NB4 (cell line): ENCODE measurements around the gene ZNRF3.

Source experiments
- DNase-seq: peaks from one replicate; pipeline ENCODE4 v3.0.0; 2010; ENCODE audit warnings: low read depth
- H3K4me3 ChIP-seq: one replicate; pipeline ENCODE4 v1.5.1; 2011; ENCODE audit warnings: mild to moderate bottlenecking, low read depth, low read length, moderate library complexity
- MYC ChIP-seq: IDR thresholded peaks from 2 replicates; pipeline ENCODE4 v1.6.1; 2011; ENCODE audit warnings: low read depth, low read length
- POLR2A ChIP-seq: IDR thresholded peaks from 2 replicates; pipeline ENCODE4 v1.6.1; 2011; ENCODE audit warnings: mild to moderate bottlenecking; ENCODE audit not compliant: insufficient read length; ENCODE audit errors: extremely low read depth
- TF ChIP-seq, protein P1 (sequence below): IDR thresholded peaks from 2 replicates; pipeline ENCODE4 v1.6.1; 2011; ENCODE audit warnings: low read depth, low read length
- TF ChIP-seq, protein P2 (sequence below): IDR thresholded peaks from one replicate; pipeline ENCODE4 v1.5.1; 2012; ENCODE audit warnings: low read depth, low read length

ZNRF3 gene

GRCh38 chr22:29074276-29074772, 191.0 kb downstream of the ZNRF3 start:
- H3K4me3 ChIP-seq = no peak overlapping the region
- TF ChIP-seq MYC (no peak), POLR2A (no peak)
- TF ChIP-seq, protein P1, sequence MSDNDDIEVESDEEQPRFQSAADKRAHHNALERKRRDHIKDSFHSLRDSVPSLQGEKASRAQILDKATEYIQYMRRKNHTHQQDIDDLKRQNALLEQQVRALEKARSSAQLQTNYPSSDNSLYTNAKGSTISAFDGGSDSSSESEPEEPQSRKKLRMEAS = no peak
- TF ChIP-seq, protein P2, sequence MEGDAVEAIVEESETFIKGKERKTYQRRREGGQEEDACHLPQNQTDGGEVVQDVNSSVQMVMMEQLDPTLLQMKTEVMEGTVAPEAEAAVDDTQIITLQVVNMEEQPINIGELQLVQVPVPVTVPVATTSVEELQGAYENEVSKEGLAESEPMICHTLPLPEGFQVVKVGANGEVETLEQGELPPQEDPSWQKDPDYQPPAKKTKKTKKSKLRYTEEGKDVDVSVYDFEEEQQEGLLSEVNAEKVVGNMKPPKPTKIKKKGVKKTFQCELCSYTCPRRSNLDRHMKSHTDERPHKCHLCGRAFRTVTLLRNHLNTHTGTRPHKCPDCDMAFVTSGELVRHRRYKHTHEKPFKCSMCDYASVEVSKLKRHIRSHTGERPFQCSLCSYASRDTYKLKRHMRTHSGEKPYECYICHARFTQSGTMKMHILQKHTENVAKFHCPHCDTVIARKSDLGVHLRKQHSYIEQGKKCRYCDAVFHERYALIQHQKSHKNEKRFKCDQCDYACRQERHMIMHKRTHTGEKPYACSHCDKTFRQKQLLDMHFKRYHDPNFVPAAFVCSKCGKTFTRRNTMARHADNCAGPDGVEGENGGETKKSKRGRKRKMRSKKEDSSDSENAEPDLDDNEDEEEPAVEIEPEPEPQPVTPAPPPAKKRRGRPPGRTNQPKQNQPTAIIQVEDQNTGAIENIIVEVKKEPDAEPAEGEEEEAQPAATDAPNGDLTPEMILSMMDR = no peak
- no peak for DNase-seq

DNA sequence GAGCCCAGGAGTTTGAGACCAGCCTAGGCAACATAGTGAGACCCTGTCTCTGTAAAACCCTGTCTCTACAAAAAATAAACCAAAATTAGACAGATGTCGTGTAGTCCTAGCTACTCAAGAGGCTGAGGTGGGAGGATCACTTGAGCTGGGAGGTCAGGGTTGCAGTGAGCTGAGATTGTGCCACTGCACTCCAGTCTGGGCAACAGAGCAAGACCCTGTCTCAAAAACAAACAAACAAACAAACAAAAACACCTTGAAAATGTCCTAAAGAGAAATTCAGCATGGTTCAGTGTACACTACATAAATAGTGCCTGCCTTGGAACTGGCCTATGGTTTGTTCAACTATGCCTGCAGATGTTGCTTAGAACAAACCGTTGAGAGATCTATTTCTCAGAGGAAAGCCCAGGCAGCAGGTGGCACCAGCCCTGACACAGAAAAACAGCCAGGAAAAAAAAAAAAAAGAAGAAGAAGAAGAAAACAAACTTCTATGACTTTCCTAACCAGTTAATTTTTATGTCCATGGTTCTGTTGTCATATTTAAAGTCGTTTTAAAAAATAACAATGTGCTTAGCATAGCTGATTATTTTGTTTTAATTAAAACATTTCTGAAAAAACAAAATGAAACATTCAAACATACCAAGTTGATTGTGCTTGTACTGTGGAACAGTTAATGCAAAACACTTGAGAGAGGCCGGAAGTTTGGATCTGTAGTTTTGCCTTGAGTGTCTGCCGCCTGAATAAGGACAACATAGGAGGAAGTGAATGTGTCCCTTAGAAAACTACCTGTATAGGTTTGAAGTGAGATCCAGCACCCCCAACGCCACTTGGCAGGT, 194.9 kb downstream of the ZNRF3 start:
- no peak overlapping the region for H3K4me3 ChIP-seq
- TF ChIP-seq POLR2A (no peak), MYC (no peak)
- TF ChIP-seq, protein P1 = no peak
- TF ChIP-seq, protein P2 = no peak
- DNase-seq = no peak

DNA sequence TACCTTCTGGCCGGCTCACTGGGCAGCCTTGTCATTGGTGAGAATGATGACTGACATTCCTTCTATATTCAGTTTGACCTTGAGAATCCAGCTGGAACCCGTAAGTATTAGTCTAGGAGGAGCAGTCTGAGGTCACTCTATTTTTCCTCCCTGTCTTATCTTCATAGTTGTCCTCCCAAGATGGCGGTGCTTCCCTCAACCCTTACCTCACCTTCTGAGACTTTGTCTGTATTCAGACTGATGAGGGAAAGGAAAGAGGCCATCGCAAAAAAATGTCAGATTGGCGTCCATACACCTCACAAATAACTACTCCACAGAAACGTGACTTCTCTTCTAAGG, 195.5 kb downstream of the ZNRF3 start:
- DNase-seq = no peak
- TF ChIP-seq, protein P1 = no peak
- no peak overlapping the region for H3K4me3 ChIP-seq

- H3K4me3 ChIP-seq = no peak overlapping the region
- TF ChIP-seq, protein P1 = no peak
- no peak for DNase-seq
Observed at GRCh38 chr22:29079218-29079901, 196.0 kb downstream of the ZNRF3 start.

DNA sequence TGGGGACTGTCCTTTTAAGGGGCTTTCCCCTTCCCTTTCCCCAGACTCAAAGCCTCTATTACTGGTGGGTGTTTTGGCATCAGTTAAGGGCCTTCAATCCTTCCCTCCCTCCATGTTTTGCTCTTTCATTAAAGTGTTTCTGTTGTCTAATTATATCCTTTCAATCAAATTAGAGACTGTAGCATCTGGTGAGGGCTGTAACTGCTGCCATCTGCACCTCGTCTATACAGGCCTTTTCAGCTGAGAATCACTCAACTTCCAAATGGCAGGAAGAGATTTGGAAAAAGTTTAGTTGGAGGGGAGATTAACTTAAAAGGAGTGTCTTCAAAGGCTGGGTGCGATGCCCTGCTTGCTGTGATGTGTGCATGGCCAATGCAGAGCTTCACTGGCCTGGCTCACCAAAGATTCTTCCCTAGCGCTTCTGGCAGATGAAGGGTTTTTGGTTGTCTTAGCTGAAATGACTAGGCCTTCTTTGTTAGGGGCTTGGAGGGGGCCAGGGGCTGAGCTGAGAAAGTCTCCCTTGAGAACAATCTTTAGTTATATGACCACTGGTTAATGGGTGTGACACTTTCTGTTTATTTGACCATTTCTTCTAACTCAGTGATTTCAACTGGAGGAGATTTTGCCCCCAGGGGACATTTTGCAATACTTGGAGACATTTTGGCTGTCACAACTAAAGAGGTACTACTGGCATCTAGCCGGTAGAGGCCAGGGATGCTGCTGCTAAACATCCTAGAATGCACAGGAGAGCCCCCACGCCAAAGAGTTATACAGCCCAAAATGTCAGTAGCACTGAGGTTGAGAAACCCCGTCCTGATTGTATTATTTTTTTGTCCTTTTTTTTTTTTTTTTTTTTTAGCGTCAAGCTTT, 197.0 kb downstream of the ZNRF3 start:
- H3K4me3 ChIP-seq = no peak overlapping the region
- DNase-seq = peak; percentile 83
- TF ChIP-seq MYC (no peak), POLR2A (no peak)
- TF ChIP-seq, protein P2 = peak; percentile 12
- TF ChIP-seq, protein P1 = no peak

DNA sequence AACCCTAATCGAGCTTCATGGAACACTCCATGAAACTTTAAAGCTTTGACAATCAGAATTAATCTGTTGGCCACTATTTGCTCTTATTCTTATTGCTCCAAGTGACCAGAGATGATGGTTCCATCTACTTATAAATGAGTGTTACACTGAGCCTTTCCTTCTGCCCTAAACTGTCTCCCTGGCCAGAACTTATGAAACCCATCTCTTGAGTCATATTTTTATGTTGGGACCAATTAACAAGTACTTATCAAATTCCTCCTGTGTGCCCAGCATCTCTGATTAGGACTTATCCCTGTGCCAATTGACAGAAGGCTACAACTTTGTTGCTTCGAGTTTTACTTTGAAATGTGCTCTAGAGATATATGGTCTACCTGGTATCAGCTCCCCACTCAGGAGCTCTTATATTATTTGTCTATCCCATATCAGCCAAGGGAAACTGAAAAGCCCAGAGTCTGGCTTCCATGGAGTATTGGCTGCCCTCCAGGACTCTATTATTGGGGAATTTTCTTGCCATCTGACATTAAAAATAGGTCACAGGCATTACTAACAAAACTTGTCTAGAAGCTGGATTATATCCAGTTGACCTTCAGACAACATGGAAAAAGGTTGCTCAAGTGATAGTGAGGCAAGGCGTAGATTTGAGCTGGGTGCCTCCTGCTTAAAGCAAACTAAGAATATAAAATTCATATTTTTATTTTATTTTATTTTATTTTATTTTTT, 198.3 kb downstream of the ZNRF3 start:
- no peak overlapping the region for H3K4me3 ChIP-seq
- no peak for DNase-seq
- TF ChIP-seq, protein P1 = no peak
- TF ChIP-seq POLR2A (no peak), MYC (no peak)
- TF ChIP-seq, protein P2 = no peak
